ENCODE results near the gene GRID2. TPM values are rescaled to one million over a fixed set of nuclear protein-coding genes. Genes with fewer than 3 reads are reported as not detected.

Gene GRID2
- polyA plus RNA-seq, 3 donors from 2014 or later: not detected

DNA sequence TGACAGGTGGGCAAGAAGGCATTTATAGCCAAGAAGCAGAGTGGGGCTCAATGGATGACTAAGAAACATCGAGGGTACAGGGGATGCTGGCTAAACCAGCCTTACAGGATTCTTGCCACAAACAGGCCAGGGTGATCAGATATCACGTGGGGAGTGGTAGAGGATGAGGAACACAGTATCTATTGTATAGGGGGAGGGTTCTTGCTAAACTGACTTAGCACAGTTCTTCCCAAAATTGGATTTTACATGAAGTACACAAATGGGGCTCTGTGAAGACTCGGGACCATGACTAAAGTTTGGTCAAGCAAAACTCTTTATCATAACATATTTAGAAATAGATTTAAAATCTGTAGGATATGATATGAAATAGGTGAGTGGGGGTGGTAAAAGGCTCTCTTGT lies 1380.8 kb downstream of the GRID2 start:
- Mint-ChIP-seq H3K4me3 (no peak overlapping the region), H3K27ac (no peak overlapping the region), H3K4me1 (no peaks in the 10 kb centered on the region), H3K36me3 (no peaks in the 10 kb centered on the region), H3K27me3 (ENCODE audit: low read depth in 3 of 3) (no peaks in the 10 kb centered on the region), H3K9me3 (peaks cover 0 to 9% (median 5%) of the 10 kb centered on the region in 6 donors)
- DNase-seq: no peak

- Mint-ChIP-seq H3K27ac (no peak overlapping the region), H3K4me3 (no peak overlapping the region), H3K36me3 (no peaks in the 10 kb centered on the region), H3K9me3 (peaks cover 0 to 11% (median 5%) of the 10 kb centered on the region in 6 donors), H3K27me3 (ENCODE audit: low read depth in 3 of 3) (no peaks in the 10 kb centered on the region), H3K4me1 (no peaks in the 10 kb centered on the region)
- DNase-seq: no peak
Observed at GRCh38 chr4:93687304-93687703, 1383.5 kb downstream of the GRID2 start.

DNA sequence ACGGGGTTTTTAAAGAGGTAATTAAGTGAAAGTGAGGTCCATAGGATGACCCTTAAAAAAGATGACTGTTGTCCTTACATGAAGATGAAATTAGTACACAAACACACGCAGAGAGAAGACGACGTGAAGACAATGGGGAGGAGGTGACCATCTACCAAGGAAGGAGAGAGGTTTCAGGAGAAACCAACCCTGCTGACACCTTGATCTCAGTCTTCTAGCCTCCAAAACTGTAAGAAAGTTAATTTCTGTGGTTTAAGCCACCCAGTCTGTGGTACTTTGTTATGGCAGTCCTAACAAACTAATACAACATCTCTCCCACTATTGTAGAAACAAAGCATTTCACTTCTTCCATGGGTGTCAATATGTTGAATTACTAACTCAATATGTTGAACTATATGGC lies 1385.2 kb downstream of the GRID2 start:
- Mint-ChIP-seq H3K27ac (no peak overlapping the region), H3K9me3 (peaks cover 0 to 14% (median 3%) of the 10 kb centered on the region in 6 donors), H3K27me3 (ENCODE audit: low read depth in 3 of 3) (no peaks in the 10 kb centered on the region), H3K36me3 (no peaks in the 10 kb centered on the region), H3K4me1 (no peaks in the 10 kb centered on the region), H3K4me3 (no peak overlapping the region)
- no peak for DNase-seq

DNA sequence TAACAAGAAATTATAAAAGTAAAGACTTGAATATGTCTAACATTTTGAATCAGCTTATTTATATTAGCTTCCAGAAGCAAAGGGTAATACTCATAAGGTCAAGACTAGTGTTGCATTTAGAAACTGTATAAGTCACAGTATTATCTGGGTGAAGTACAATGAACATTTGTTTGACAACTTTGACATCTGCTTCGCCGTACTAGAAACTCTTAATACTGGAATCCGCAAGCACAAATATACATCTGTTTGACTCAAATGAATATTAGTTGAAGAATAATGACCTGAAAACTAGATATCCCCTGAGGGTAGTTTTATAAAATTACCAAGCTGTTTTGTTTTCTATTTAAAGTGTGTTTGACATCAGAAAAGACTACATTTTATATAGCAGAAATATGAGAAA lies 1389.4 kb downstream of the GRID2 start:
- H3K4me1 Mint-ChIP-seq: no peaks in the 10 kb centered on the region
- H3K4me3 Mint-ChIP-seq: no peak overlapping the region
- DNase-seq: no peak
- peaks cover 0 to 2% (median 0%) of the 10 kb centered on the region in 3 donors for H3K27me3 Mint-ChIP-seq (ENCODE audit: low read depth in 3 of 3)
- H3K27ac Mint-ChIP-seq: no peak overlapping the region
- peaks cover 0 to 33% (median 8%) of the 10 kb centered on the region in 6 donors for H3K9me3 Mint-ChIP-seq
- H3K36me3 Mint-ChIP-seq: no peaks in the 10 kb centered on the region

- H3K27me3 Mint-ChIP-seq (ENCODE audit: low read depth in 3 of 3): peaks cover 0 to 2% (median 0%) of the 10 kb centered on the region in 3 donors
- H3K9me3 Mint-ChIP-seq: peaks cover 1 to 29% (median 12%) of the 10 kb centered on the region in 6 donors
- no peak overlapping the region for H3K4me3 Mint-ChIP-seq
- no peaks in the 10 kb centered on the region for H3K4me1 Mint-ChIP-seq
- DNase-seq: no peak
- H3K27ac Mint-ChIP-seq: no peak overlapping the region
- no peaks in the 10 kb centered on the region for H3K36me3 Mint-ChIP-seq
Observed at GRCh38 chr4:93698686-93699085, 1394.9 kb downstream of the GRID2 start.

DNA sequence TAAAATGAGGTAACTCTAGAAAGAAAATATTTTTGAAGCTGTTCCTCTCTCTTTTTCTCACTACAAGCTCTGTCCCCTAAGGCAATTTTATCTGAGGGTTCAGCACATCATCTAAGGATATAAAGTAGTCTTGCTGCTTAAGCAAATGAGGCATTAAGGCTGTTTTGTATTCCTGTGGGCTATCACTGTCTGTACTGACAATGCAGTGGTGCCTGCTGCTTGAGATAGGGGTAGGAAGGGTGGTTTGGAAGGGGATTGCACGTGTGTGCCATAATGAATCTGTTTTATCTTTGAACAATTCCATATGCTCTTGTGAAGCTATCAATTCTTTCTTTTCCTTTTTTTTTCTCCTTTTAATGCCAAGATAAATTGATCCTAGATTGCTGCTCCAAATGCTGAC lies 1396.8 kb downstream of the GRID2 start:
- Mint-ChIP-seq H3K27ac (no peak overlapping the region), H3K4me1 (no peaks in the 10 kb centered on the region), H3K36me3 (no peaks in the 10 kb centered on the region), H3K4me3 (no peak overlapping the region), H3K9me3 (peaks cover 0 to 24% (median 16%) of the 10 kb centered on the region in 6 donors), H3K27me3 (ENCODE audit: low read depth in 3 of 3) (peaks cover 0 to 2% (median 0%) of the 10 kb centered on the region in 3 donors)
- no peak for DNase-seq

- DNase-seq: no peak
- Mint-ChIP-seq H3K36me3 (no peaks in the 10 kb centered on the region), H3K4me3 (no peak overlapping the region), H3K9me3 (peaks cover 18 to 40% (median 20%) of the 10 kb centered on the region in 6 donors), H3K27ac (no peak overlapping the region), H3K4me1 (no peaks in the 10 kb centered on the region), H3K27me3 (ENCODE audit: low read depth in 3 of 3) (peaks cover 0 to 5% (median 5%) of the 10 kb centered on the region in 3 donors)
Observed at GRCh38 chr4:93710101-93710846, 1406.5 kb downstream of the GRID2 start.

GRCh38 chr4:93710847-93711430 lies 1407.2 kb downstream of the GRID2 start:
- DNase-seq: no peak
- no peaks in the 10 kb centered on the region for H3K36me3 Mint-ChIP-seq
- peaks cover 18 to 34% (median 21%) of the 10 kb centered on the region in 6 donors for H3K9me3 Mint-ChIP-seq
- peaks cover 0 to 5% (median 5%) of the 10 kb centered on the region in 3 donors for H3K27me3 Mint-ChIP-seq (ENCODE audit: low read depth in 3 of 3)
- H3K4me1 Mint-ChIP-seq: no peaks in the 10 kb centered on the region
- no peak overlapping the region for H3K4me3 Mint-ChIP-seq
- H3K27ac Mint-ChIP-seq: no peak overlapping the region

DNA sequence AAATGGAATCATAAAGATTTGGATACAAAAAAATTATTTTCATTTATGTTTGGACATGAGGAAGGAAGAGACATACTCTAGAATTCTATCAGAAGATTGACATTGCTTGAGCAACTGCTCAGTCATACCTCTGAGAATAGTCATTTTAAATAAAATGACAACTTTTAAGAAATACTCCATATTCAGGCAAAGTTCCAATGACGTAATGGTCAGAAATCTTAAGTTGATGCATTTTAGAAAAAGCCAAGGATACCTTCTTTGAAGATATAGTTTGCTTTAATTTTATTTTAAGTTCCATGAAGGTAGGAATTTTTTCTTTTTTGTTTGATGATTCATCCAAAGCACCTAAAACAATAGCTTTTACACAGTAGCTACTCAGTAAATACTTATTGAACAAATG lies 1414.5 kb downstream of the GRID2 start:
- H3K36me3 Mint-ChIP-seq: no peaks in the 10 kb centered on the region
- H3K4me1 Mint-ChIP-seq: no peaks in the 10 kb centered on the region
- H3K27me3 Mint-ChIP-seq (ENCODE audit: low read depth in 3 of 3): peaks cover 0 to 3% (median 0%) of the 10 kb centered on the region in 3 donors
- H3K9me3 Mint-ChIP-seq: peaks cover 10 to 34% (median 14%) of the 10 kb centered on the region in 6 donors
- no peak overlapping the region for H3K27ac Mint-ChIP-seq
- no peak for DNase-seq
- H3K4me3 Mint-ChIP-seq: no peak overlapping the region

DNA sequence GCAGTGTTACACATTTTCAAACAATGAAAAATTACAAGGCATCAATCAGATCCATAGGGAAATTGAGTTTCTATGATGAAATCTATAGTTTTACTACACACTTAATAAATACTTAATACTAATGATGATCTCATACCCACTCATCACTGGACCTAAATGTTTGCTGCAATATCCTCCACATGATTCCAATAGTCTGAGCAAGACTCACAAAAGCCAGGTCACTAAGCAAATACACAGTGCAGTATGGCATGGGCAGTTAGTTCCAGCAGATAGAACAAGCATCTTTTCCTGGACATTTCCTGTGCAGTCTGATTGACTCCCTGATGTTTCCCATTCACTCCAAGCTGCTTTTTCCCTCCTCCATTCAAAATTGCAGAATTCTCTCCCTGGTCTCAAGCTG lies 1415.8 kb downstream of the GRID2 start:
- no peak for DNase-seq
- Mint-ChIP-seq H3K36me3 (no peaks in the 10 kb centered on the region), H3K4me3 (no peak overlapping the region), H3K9me3 (peaks cover 6 to 28% (median 11%) of the 10 kb centered on the region in 6 donors), H3K4me1 (no peaks in the 10 kb centered on the region), H3K27ac (no peak overlapping the region), H3K27me3 (ENCODE audit: low read depth in 3 of 3) (no peaks in the 10 kb centered on the region)

DNA sequence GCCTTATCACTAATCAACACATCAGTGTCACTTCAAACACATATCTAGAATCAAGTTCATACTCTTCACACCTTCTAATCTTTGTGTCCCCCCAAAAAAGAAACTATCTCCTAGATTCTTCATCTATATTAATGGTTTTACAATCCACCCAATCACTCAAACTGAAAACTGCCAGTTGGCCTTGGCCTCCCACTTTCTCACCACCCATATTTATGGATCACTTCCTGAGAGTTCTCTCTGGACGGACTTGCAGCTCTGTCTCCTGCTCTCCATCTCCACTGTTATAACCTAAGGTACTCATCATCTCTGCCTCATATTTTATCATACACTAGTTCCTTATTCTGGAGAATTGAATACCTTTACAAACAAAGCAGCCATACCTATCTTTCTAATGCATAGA lies 1418.7 kb downstream of the GRID2 start:
- H3K27me3 Mint-ChIP-seq (ENCODE audit: low read depth in 3 of 3): no peaks in the 10 kb centered on the region
- peaks cover 2 to 19% (median 9%) of the 10 kb centered on the region in 6 donors for H3K9me3 Mint-ChIP-seq
- DNase-seq: no peak
- no peaks in the 10 kb centered on the region for H3K4me1 Mint-ChIP-seq
- no peak overlapping the region for H3K4me3 Mint-ChIP-seq
- no peak overlapping the region for H3K27ac Mint-ChIP-seq
- H3K36me3 Mint-ChIP-seq: no peaks in the 10 kb centered on the region

GRCh38 chr4:93730251-93730650 lies 1426.5 kb downstream of the GRID2 start:
- Mint-ChIP-seq H3K9me3 (peaks cover 7 to 27% (median 14%) of the 10 kb centered on the region in 6 donors), H3K4me3 (no peak overlapping the region), H3K27ac (no peak overlapping the region), H3K36me3 (no peaks in the 10 kb centered on the region), H3K27me3 (ENCODE audit: low read depth in 3 of 3) (no peaks in the 10 kb centered on the region), H3K4me1 (no peaks in the 10 kb centered on the region)
- no peak for DNase-seq

GRCh38 chr4:93730760-93731159 lies 1427.0 kb downstream of the GRID2 start:
- H3K36me3 Mint-ChIP-seq: no peaks in the 10 kb centered on the region
- no peaks in the 10 kb centered on the region for H3K27me3 Mint-ChIP-seq (ENCODE audit: low read depth in 3 of 3)
- H3K4me3 Mint-ChIP-seq: no peak overlapping the region
- H3K9me3 Mint-ChIP-seq: peaks cover 7 to 27% (median 15%) of the 10 kb centered on the region in 6 donors
- H3K27ac Mint-ChIP-seq: no peak overlapping the region
- H3K4me1 Mint-ChIP-seq: no peaks in the 10 kb centered on the region
- no peak for DNase-seq

DNA sequence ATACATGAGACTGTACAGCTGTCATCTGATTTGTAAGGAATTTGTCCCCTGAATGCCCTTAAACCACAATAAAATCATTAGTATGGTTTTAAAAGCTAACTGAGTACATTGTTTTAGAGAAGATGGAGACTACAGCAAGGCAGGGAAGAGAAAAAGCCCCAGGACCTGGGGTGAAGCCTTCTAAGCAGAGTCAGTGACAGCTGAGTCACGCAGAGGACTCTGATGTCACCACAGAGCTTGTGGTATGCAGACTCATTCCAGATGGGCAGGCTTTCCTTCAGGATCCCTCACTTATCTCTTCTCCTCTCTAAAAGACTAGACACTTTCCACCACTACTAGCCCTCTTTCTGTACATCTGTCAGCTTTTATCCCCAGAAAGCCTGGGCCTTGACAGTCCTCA lies 1427.7 kb downstream of the GRID2 start:
- no peaks in the 10 kb centered on the region for H3K4me1 Mint-ChIP-seq
- peaks cover 7 to 27% (median 15%) of the 10 kb centered on the region in 6 donors for H3K9me3 Mint-ChIP-seq
- DNase-seq: no peak

More for the DNA sequence above, 1427.7 kb downstream of the GRID2 start:
- no peak overlapping the region for H3K27ac Mint-ChIP-seq
- H3K4me3 Mint-ChIP-seq: no peak overlapping the region
- no peaks in the 10 kb centered on the region for H3K36me3 Mint-ChIP-seq
- H3K27me3 Mint-ChIP-seq (ENCODE audit: low read depth in 3 of 3): no peaks in the 10 kb centered on the region
